Measurements from ENCODE around the gene MYCL. TPM values are rescaled to one million over a fixed set of nuclear protein-coding genes. Genes with fewer than 3 reads are reported as not detected.

MYCL gene
- total and polyA plus RNA-seq, 8 donors: 1.4 to 17.9 (median 5.6) TPM

GRCh38 chr1:39845569-39846566 lies 55.8 kb downstream of the MYCL start:
- H3K4me1 ChIP-seq: peaks cover 6 to 32% (median 31%) of the 10 kb centered on the region in 3 donors
- H3K27ac ChIP-seq: peak overlapping the region; percentile 29 to 76 (median 56)
- FAIRE-seq: peak; percentile 64
- peaks cover 0 to 21% (median 0%) of the 10 kb centered on the region in 3 donors for H3K36me3 ChIP-seq
- WGBS, 2 donors: 5 to 6% methylated on average over 7 of the region's 7 CpGs
- ATAC-seq: peak; percentile 91 to 94 (median 94)
- no peaks in the 10 kb centered on the region for H3K27me3 ChIP-seq
- no peak overlapping the region for H3K4me3 ChIP-seq
- no peaks in the 10 kb centered on the region for H3K9me3 ChIP-seq
- intact Hi-C loops (cut with DNase I): no loop called here
- DNase-seq: peak; percentile 90 to 99 (median 95)
- no peak for TF ChIP-seq CTCF (IDR thresholded peaks at IDR 0.05)

Other genes starting within 250 kb of the MYCL start
- 1 to 10 TPM in 4 of 6 donors, under 1 TPM in 2; 0.56 to 4.5 (median 2.3) TPM for gene NT5C1A, start 229.8 kb downstream of the MYCL start, total RNA-seq
- under 1 TPM; 0.07 to 0.34 TPM for gene NT5C1A, start 229.8 kb downstream of the MYCL start, polyA plus RNA-seq
- gene HPCAL4, start 210.5 kb downstream of the MYCL start, total RNA-seq: 1 to 10 TPM in 4 of 6 donors, under 1 TPM in 2; 0.15 to 7.8 (median 1.9) TPM
- gene HPCAL4, start 210.5 kb downstream of the MYCL start, polyA plus RNA-seq: under 1 TPM; 0.61 to 0.76 TPM
- gene PPIE, start 163.0 kb downstream of the MYCL start, total RNA-seq: 10 to 100 TPM; 18.1 to 36.8 (median 27.1) TPM
- gene PPIE, start 163.0 kb downstream of the MYCL start, polyA plus RNA-seq: 10 to 100 TPM; 23.7 to 42.5 TPM
- 1 to 10 TPM in 1 of 6 donors, under 1 TPM in 5; 0.55 to 2.2 (median 0.93) TPM for gene OXCT2, start 130.6 kb downstream of the MYCL start, total RNA-seq
- gene OXCT2, start 130.6 kb downstream of the MYCL start, polyA plus RNA-seq: 1 to 10 TPM; 1.7 to 2.3 TPM
- 1 to 10 TPM; 2.4 to 6.4 (median 3.7) TPM for gene BMP8B, start 113.1 kb downstream of the MYCL start, total RNA-seq
- 1 to 10 TPM; 1.4 to 3.0 TPM for gene BMP8B, start 113.1 kb downstream of the MYCL start, polyA plus RNA-seq
- gene TRIT1, start 18.4 kb downstream of the MYCL start, total RNA-seq: 10 to 100 TPM in 5 of 6 donors, 1 to 10 TPM in 1; 9.9 to 14.5 (median 12.1) TPM
- gene TRIT1, start 18.4 kb downstream of the MYCL start, polyA plus RNA-seq: 10 to 100 TPM; 14.3 to 17.7 TPM
- 1 to 10 TPM in 1 of 6 donors, under 1 TPM in 4, not detected in 1; 0.16 to 1.0 (median 0.34) TPM for gene MFSD2A, start 53.2 kb upstream of the MYCL start, total RNA-seq
- gene MFSD2A, start 53.2 kb upstream of the MYCL start, polyA plus RNA-seq: under 1 TPM; 0.68 to 0.96 TPM
- gene CAP1, start 138.8 kb upstream of the MYCL start, total RNA-seq: 100 to 1,000 TPM in 2 of 6 donors, 10 to 100 TPM in 4; 40.7 to 146 (median 69.5) TPM
- 10 to 100 TPM; 28.5 to 53.2 TPM for gene CAP1, start 138.8 kb upstream of the MYCL start, polyA plus RNA-seq
- 10 to 100 TPM; 20.1 to 74.1 (median 32.2) TPM for gene PPT1, start 195.3 kb upstream of the MYCL start, total RNA-seq
- 10 to 100 TPM; 21.3 to 50.5 TPM for gene PPT1, start 195.3 kb upstream of the MYCL start, polyA plus RNA-seq

Measured in pancreas (tissue), 10 donors.